Sigmoid colon (tissue), 4 donors: ENCODE measurements around the gene SELPLG.

Experiments used
- CTCF ChIP-seq, 4 experiments: fragments of 450-650 bp in 3 of 4; fragments of 200-600 bp in 1 of 4; IDR thresholded peaks; one replicate each; pipeline ENCODE4 v1.5.1; 2016 to 2019; ENCODE audit warnings: antibody characterized with exemption in 4 of 4, mild to moderate bottlenecking in 3 of 4, moderate library complexity in 2 of 4
- POLR2A ChIP-seq, 2 donors: fragments of 450-650 bp; IDR thresholded peaks; one replicate each; pipeline ENCODE4 v1.6.1; 2016; ENCODE audit warnings: antibody characterized with exemption in 2 of 2, mild to moderate bottlenecking in 2 of 2, moderate library complexity in 2 of 2
- POLR2AphosphoS5 ChIP-seq, 4 donors: sonication (generic); formaldehyde crosslinking; IDR thresholded peaks; one replicate each; pipeline ENCODE4 v1.6.1; 2017; ENCODE audit warnings: antibody characterized with exemption in 4 of 4

GRCh38 chr12:108580531-108580930, 53.2 kb downstream of the SELPLG start:
- TF ChIP-seq CTCF (IDR thresholded peaks at IDR 0.05) (no peak), POLR2A (IDR thresholded peaks at IDR 0.05) (no peak), POLR2AphosphoS5 (IDR thresholded peaks at IDR 0.05) (peak in 2 of 4 donors; percentile 9 to 14)
